ENCODE measurements around the gene PTGIR. TPM values are rescaled to one million over a fixed set of nuclear protein-coding genes. Genes with fewer than 3 reads are reported as not detected.

PTGIR gene
- total RNA-seq = 12.9 and 23.1 TPM in 2 replicates

GRCh38 chr19:46624958-46625661, at the start of gene PTGIR:
Gene PTGIR (minus strand): TSS chr19:46625089. CDS start chr19:46624225, 864 bp downstream.

GRCh38 chr19:46661020-46661731, 36.3 kb upstream of the PTGIR start, which contains the start of gene DACT3:
Gene DACT3 (minus strand): TSS chr19:46661182. CDS start chr19:46661064, 118 bp downstream.

DNA sequence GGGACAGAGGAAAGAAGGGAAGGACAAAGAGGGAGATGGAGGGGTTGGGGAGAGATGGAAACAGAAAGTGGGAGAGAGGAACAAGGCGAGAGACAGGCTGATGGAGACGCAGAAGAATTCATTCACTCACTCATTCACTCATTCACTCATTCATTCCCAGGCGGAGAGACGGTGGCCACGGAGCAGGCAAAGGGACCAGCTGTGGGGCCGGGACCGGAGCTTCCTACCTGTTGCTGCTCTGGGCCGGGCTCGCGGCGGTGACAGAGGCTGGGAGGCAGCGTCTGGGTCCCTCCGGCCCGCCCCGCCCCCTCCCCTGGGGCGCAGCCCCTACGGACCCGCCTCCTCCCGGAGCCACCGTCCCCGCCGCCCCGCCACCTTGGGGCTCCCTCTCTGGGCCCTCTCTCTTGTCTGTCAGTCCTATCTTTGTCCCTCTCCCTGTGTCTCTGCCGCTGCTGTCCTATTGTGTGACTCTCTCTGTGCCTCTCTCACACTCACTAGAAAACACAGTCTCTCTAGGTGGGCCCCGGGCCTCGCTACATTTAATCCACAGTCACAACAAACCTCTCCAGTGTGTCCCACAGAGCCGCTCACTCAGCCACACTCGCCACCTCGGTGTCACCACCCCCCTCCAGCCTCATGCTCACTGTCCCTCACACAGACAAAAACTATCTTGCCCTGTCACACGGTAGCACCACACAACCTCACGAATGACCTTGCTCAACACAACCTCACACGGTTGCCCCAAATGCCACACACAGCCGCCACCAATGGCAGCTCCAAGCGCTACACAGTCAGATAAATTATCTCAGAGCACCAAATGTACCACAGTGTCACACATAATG, 11.3 kb upstream of the PTGIR start, which contains the start of gene GNG8:
GNG8 (minus strand) TSS at position 283 of the 842 bp plus-strand sequence. CDS start 1,520 bp downstream, outside the sequence.

DNA sequence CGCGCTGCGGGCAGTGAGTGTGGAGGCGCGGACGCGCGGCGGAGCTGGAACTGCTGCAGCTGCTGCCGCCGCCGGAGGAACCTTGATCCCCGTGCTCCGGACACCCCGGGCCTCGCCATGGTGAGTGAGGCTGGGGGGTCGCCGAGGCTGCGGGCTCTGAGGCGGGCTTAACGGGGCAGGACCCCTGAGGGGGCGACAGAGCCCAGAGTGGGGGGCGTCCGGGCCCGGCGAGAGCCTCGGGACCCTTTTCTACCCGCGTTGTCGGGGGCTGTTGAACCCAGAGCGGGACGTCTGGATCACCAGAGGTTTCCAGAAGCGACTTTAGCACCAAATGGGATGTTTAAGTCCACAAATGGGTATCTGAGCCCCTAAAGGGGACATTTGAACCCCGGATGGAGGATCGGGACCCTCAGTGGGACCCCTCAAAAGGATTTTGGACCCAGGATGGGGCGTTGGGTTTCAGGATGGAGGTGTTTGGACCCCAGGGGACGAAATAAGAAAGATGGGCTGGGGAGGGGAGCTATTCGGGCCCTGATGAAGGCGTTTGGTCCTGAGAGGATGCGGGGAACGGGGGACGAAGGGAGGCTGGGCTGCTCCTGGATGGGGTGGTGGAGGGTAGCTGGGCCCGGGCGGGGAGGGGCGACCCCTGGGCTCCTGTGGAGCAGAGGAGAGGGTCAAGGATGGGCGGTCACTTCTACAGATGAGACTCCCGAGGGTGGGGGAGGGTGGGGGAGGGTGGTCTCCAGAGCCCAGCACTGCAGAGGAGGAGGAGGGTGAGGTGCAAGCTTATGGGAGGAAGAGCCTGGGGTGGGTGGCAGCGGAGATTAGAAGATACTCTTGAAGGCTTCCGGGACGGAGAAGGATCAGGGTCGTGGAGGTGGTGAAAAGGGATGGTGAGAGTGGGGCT, 23.3 kb downstream of the PTGIR start, which contains the start of gene CALM3:
CALM3 (plus strand) TSS at position 13 of the 907 bp plus-strand sequence; CDS start at position 118, 105 bp downstream.

Other genes starting within 250 kb of the PTGIR start
- gene CCDC8, start 211.5 kb downstream of the PTGIR start, total RNA-seq = 43.2 and 72.2 TPM in 2 replicates
- gene PNMA8C, start 196.2 kb downstream of the PTGIR start, total RNA-seq = not detected in 2 replicates
- gene PNMA8A, start 153.5 kb downstream of the PTGIR start, total RNA-seq = 1.9 and 2.5 TPM in 2 replicates
- 3.0 and 4.2 TPM in 2 replicates for gene PNMA8B, start 129.2 kb downstream of the PTGIR start, total RNA-seq
- 188 and 192 TPM in 2 replicates for gene CALM3, start 23.8 kb downstream of the PTGIR start, total RNA-seq
- gene GNG8, start 11.1 kb upstream of the PTGIR start, total RNA-seq = not detected in 2 replicates
- gene DACT3, start 36.1 kb upstream of the PTGIR start, total RNA-seq = 17.6 and 26.5 TPM in 2 replicates
- gene PRKD2, start 92.0 kb upstream of the PTGIR start, total RNA-seq = 14.6 and 15.3 TPM in 2 replicates
- 21.5 and 34.1 TPM in 2 replicates for gene FKRP, start 121.0 kb upstream of the PTGIR start, total RNA-seq
- gene STRN4, start 121.4 kb upstream of the PTGIR start, total RNA-seq = 70.2 and 86.5 TPM in 2 replicates
- 353 TPM in 2 replicates for gene SLC1A5, start 163.5 kb upstream of the PTGIR start, total RNA-seq
- gene AP2S1, start 225.8 kb upstream of the PTGIR start, total RNA-seq = 140 and 250 TPM in 2 replicates
- gene ARHGAP35, start 235.9 kb upstream of the PTGIR start, total RNA-seq = 30.2 and 32.7 TPM in 2 replicates

Measured in pericardium fibroblast (primary cell).